Stimulated activated effector memory CD8-positive, alpha-beta T cell treated with anti-CD3 and anti-CD28 coated beads, Interleukin-12 subunit alpha, Interleukin-12 subunit beta, amount 100 ng/mL, for 72 hours (primary cell): ENCODE measurements around the gene PCDHGA9.
"Not testable (repeated sequence)": the region's sequence is repeated elsewhere in the genome, so short reads cannot be mapped to it uniquely, and the experiment has no call there.

Source experiments
- ATAC-seq: fragments of 150-1000 bp; cut with Tn5 transposase; 2 replicates; pipeline ENCODE4 v1.10.0; 2021
- DNase-seq, 2 donors: peaks; one replicate each; pipeline ENCODE4 v3.0.0; 2021 to 2022; ENCODE audit warnings: low spot score in 2 of 2
- H3K27ac Mint-ChIP-seq: one replicate; pipeline ENCODE4 v1.8.0; 2022; ENCODE audit warnings: mild to moderate bottlenecking, mixed read lengths
- H3K36me3 Mint-ChIP-seq: one replicate; pipeline ENCODE4 v1.8.0; 2022; ENCODE audit warnings: mild to moderate bottlenecking, mixed read lengths
- H3K4me1 Mint-ChIP-seq: one replicate; pipeline ENCODE4 v1.8.0; 2022; ENCODE audit warnings: mixed read lengths
- H3K4me3 Mint-ChIP-seq: one replicate; pipeline ENCODE4 v1.8.0; 2022; ENCODE audit warnings: mild to moderate bottlenecking, mixed read lengths
- H3K9me3 Mint-ChIP-seq: one replicate; pipeline ENCODE4 v1.8.0; 2022; ENCODE audit warnings: mixed read lengths

The PCDHGA9 gene

DNA sequence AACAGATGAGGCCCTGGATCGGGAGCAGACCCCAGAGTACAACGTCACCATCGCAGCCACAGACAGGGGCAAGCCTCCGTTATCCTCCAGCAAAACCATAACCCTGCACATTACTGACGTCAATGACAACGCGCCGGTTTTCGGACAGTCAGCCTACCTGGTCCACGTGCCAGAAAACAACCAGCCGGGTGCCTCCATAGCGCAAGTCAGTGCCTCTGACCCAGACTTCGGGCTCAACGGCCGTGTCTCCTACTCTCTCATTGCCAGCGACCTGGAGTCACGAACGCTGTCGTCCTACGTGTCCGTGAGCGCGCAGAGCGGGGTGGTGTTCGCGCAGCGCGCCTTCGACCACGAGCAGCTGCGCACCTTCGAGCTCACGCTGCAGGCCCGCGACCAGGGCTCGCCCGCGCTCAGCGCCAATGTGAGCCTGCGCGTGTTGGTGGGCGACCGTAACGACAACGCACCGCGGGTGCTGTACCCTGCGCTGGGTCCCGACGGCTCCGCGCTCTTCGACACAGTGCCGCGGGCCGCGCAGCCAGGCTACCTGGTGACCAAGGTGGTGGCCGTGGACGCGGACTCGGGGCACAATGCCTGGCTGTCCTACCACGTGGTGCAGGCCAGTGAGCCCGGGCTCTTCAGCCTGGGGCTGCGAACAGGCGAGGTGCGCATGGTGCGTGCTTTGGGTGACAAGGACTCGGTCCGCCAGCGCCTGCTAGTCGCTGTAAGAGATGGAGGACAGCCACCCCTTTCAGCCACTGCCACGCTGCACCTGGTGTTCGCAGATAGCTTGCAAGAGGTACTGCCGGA lies 16.7 kb downstream of the PCDHGA9 start:
- Mint-ChIP-seq H3K27ac (no peak overlapping the region), H3K9me3 (peaks cover 6% of the 10 kb centered on the region), H3K4me3 (no peak overlapping the region)

GRCh38 chr5:141420855-141421488 lies 18.4 kb downstream of the PCDHGA9 start, which contains the start of gene PCDHGA11:
Gene PCDHGA11, plus strand, starts transcription at chr5:141421051. Its CDS starts 177 bp downstream, at chr5:141421228.
- no peak within 1 kb of the TSS for H3K27ac Mint-ChIP-seq
- peaks cover 4% of the 10 kb centered on the region for H3K9me3 Mint-ChIP-seq
- peak in 1 of 2 donors; percentile 38 for DNase-seq
- peaks cover 15% of the 10 kb centered on the region for H3K4me1 Mint-ChIP-seq
- H3K36me3 Mint-ChIP-seq, result peaks cover 9% of the 10 kb centered on the region
- ATAC-seq, result peak; percentile 60
- H3K4me3 Mint-ChIP-seq, result peak within 1 kb of the TSS; percentile 69

More for the DNA sequence above, 16.7 kb downstream of the PCDHGA9 start:
- Mint-ChIP-seq H3K4me1 (peaks cover 19% of the 10 kb centered on the region), H3K36me3 (peaks cover 9% of the 10 kb centered on the region)
- ATAC-seq, result no peak
- DNase-seq, result no peak

GRCh38 chr5:141421489-141421855 lies 18.9 kb downstream of the PCDHGA9 start:
- ATAC-seq, result no peak
- peaks cover 4% of the 10 kb centered on the region for H3K9me3 Mint-ChIP-seq
- H3K27ac Mint-ChIP-seq, result no peak overlapping the region
- H3K36me3 Mint-ChIP-seq, result peaks cover 9% of the 10 kb centered on the region
- peaks cover 15% of the 10 kb centered on the region for H3K4me1 Mint-ChIP-seq
- no peak for DNase-seq
- peak overlapping the region; percentile 69 for H3K4me3 Mint-ChIP-seq

GRCh38 chr5:141422742-141423291 lies 20.2 kb downstream of the PCDHGA9 start:
- H3K9me3 Mint-ChIP-seq, result peaks cover 4% of the 10 kb centered on the region
- peaks cover 9% of the 10 kb centered on the region for H3K36me3 Mint-ChIP-seq
- H3K4me1 Mint-ChIP-seq, result peaks cover 12% of the 10 kb centered on the region
- DNase-seq, result no peak
- no peak overlapping the region for H3K4me3 Mint-ChIP-seq
- no peak overlapping the region for H3K27ac Mint-ChIP-seq
- no peak for ATAC-seq

GRCh38 chr5:141427783-141428426 lies 25.3 kb downstream of the PCDHGA9 start:
- H3K36me3 Mint-ChIP-seq, result peaks cover 11% of the 10 kb centered on the region
- peaks cover 13% of the 10 kb centered on the region for H3K9me3 Mint-ChIP-seq
- no peak overlapping the region for H3K27ac Mint-ChIP-seq
- DNase-seq (no peak), ATAC-seq (no peak)
- no peak overlapping the region for H3K4me3 Mint-ChIP-seq
- peaks cover 10% of the 10 kb centered on the region for H3K4me1 Mint-ChIP-seq

GRCh38 chr5:141430332-141431113 lies 27.9 kb downstream of the PCDHGA9 start, which contains the start of gene PCDHGA12:
Gene PCDHGA12, plus strand, starts transcription at chr5:141430507. Its CDS starts 253 bp downstream, at chr5:141430760.
- no peak for DNase-seq
- peak within 1 kb of the TSS; percentile 31 for H3K4me3 Mint-ChIP-seq
- no peak within 1 kb of the TSS for H3K27ac Mint-ChIP-seq
- peaks cover 13% of the 10 kb centered on the region for H3K9me3 Mint-ChIP-seq
- peaks cover 10% of the 10 kb centered on the region for H3K4me1 Mint-ChIP-seq
- H3K36me3 Mint-ChIP-seq, result peaks cover 11% of the 10 kb centered on the region
- no peak for ATAC-seq

- H3K9me3 Mint-ChIP-seq, result peaks cover 13% of the 10 kb centered on the region
- peak overlapping the region; percentile 31 for H3K4me3 Mint-ChIP-seq
- no peak overlapping the region for H3K27ac Mint-ChIP-seq
- peaks cover 11% of the 10 kb centered on the region for H3K36me3 Mint-ChIP-seq
- H3K4me1 Mint-ChIP-seq, result peaks cover 10% of the 10 kb centered on the region
- ATAC-seq, result no peak
- DNase-seq, result no peak
Measured at GRCh38 chr5:141431286-141431685, 28.7 kb downstream of the PCDHGA9 start.

DNA sequence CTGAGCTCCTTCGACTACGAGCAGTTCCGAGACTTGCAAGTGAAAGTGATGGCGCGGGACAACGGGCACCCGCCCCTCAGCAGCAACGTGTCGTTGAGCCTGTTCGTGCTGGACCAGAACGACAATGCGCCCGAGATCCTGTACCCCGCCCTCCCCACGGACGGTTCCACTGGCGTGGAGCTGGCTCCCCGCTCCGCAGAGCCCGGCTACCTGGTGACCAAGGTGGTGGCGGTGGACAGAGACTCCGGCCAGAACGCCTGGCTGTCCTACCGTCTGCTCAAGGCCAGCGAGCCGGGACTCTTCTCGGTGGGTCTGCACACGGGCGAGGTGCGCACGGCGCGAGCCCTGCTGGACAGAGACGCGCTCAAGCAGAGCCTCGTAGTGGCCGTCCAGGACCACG lies 29.7 kb downstream of the PCDHGA9 start:
- DNase-seq, ATAC-seq, H3K27ac Mint-ChIP-seq, H3K4me3 Mint-ChIP-seq: not testable (repeated sequence)
- Mint-ChIP-seq H3K9me3 (peaks cover 13% of the 10 kb centered on the region), H3K4me1 (peaks cover 10% of the 10 kb centered on the region), H3K36me3 (peaks cover 11% of the 10 kb centered on the region)

DNA sequence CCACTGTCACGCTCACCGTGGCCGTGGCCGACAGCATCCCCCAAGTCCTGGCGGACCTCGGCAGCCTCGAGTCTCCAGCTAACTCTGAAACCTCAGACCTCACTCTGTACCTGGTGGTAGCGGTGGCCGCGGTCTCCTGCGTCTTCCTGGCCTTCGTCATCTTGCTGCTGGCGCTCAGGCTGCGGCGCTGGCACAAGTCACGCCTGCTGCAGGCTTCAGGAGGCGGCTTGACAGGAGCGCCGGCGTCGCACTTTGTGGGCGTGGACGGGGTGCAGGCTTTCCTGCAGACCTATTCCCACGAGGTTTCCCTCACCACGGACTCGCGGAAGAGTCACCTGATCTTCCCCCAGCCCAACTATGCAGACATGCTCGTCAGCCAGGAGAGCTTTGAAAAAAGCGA lies 30.1 kb downstream of the PCDHGA9 start:
- Mint-ChIP-seq H3K36me3 (peaks cover 11% of the 10 kb centered on the region), H3K4me1 (peaks cover 10% of the 10 kb centered on the region), H3K9me3 (peaks cover 13% of the 10 kb centered on the region)
- ATAC-seq, H3K27ac Mint-ChIP-seq, H3K4me3 Mint-ChIP-seq, DNase-seq: not testable (repeated sequence)

DNA sequence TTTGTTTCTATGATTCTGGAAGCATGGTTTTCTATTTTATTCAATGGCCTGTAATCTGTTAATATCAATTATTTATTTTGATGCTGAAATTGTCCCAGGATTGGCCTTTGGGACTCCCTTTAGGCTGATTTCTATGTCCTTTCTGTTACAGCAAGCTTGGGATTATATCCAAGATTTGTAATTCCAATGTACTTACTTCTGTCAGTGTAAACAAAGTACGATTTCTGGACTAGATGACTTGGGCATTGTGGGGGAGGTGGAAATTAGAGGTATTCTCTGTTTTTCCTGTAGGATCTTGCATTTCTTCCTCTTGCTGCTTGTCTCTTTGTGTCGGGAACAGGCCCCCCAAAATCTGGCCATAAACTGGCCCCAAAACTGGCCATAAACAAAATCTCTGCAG lies 31.4 kb downstream of the PCDHGA9 start:
- peaks cover 9% of the 10 kb centered on the region for H3K9me3 Mint-ChIP-seq
- H3K36me3 Mint-ChIP-seq, result peaks cover 11% of the 10 kb centered on the region
- H3K27ac Mint-ChIP-seq, result no peak overlapping the region
- H3K4me1 Mint-ChIP-seq, result peaks cover 10% of the 10 kb centered on the region
- H3K4me3 Mint-ChIP-seq, result no peak overlapping the region
- no peak for DNase-seq
- no peak for ATAC-seq

- H3K4me1 Mint-ChIP-seq, result no peaks in the 10 kb centered on the region
- ATAC-seq, result no peak
- H3K27ac Mint-ChIP-seq, result no peak overlapping the region
- H3K9me3 Mint-ChIP-seq, result peaks cover 5% of the 10 kb centered on the region
- no peak overlapping the region for H3K4me3 Mint-ChIP-seq
- no peak for DNase-seq
- no peaks in the 10 kb centered on the region for H3K36me3 Mint-ChIP-seq
Measured at GRCh38 chr5:141437221-141437620, 34.6 kb downstream of the PCDHGA9 start.

- Mint-ChIP-seq H3K9me3 (peaks cover 3% of the 10 kb centered on the region), H3K4me1 (no peaks in the 10 kb centered on the region), H3K36me3 (no peaks in the 10 kb centered on the region), H3K27ac (no peak overlapping the region), H3K4me3 (no peak overlapping the region)
- no peak for DNase-seq
- ATAC-seq, result no peak
Measured at GRCh38 chr5:141439411-141440141, 37.0 kb downstream of the PCDHGA9 start.

GRCh38 chr5:141440341-141440740 lies 37.8 kb downstream of the PCDHGA9 start:
- ATAC-seq (no peak), DNase-seq (no peak)
- no peaks in the 10 kb centered on the region for H3K4me1 Mint-ChIP-seq
- H3K4me3 Mint-ChIP-seq, result no peak overlapping the region
- peaks cover 3% of the 10 kb centered on the region for H3K9me3 Mint-ChIP-seq
- no peak overlapping the region for H3K27ac Mint-ChIP-seq
- H3K36me3 Mint-ChIP-seq, result no peaks in the 10 kb centered on the region

- DNase-seq (no peak), ATAC-seq (no peak)
- Mint-ChIP-seq H3K9me3 (peaks cover 3% of the 10 kb centered on the region), H3K4me3 (no peak overlapping the region), H3K27ac (no peak overlapping the region), H3K4me1 (no peaks in the 10 kb centered on the region), H3K36me3 (no peaks in the 10 kb centered on the region)
Measured at GRCh38 chr5:141441571-141442170, 39.1 kb downstream of the PCDHGA9 start.
